ENCODE results near the gene RHOBTB3. TPM values are rescaled to one million over a fixed set of nuclear protein-coding genes. Genes with fewer than 3 reads are reported as not detected.

RHOBTB3 gene
- total and polyA plus RNA-seq, 4 donors, result 12.9 to 150 (median 30.6) TPM

- Histone ChIP-seq H3K27ac (ENCODE audit: low read depth in 1 of 2, low read length in 1 of 2) (no peak overlapping the region), H3K9ac (ENCODE audit: insufficient read depth in 1 of 2, low read length in 2 of 2) (no peak overlapping the region), H3K4me1 (ENCODE audit: control insufficient read depth in 5 of 5, insufficient read depth in 5 of 5, low read length in 5 of 5) (peaks cover 0 to 76% (median 25%) of the 10 kb centered on the region in 5 donors), H3K4me3 (no peak overlapping the region), H3K36me3 (ENCODE audit: control insufficient read depth in 4 of 4, insufficient read depth in 4 of 4, low read length in 4 of 4) (no peaks in the 10 kb centered on the region), H3K9me3 (ENCODE audit: control insufficient read depth in 4 of 4, insufficient read depth in 3 of 4, low read length in 3 of 4) (no peaks in the 10 kb centered on the region), H3K27me3 (ENCODE audit: control insufficient read depth in 3 of 3, insufficient read depth in 3 of 3, low read length in 2 of 3) (peaks cover 0 to 2% (median 0%) of the 10 kb centered on the region in 3 donors)
- no peak for ATAC-seq (ENCODE audit: insufficient read depth, low FRiP score)
- peak in 2 of 3 donors; percentile 42 for DNase-seq
- no peak for TF ChIP-seq CTCF (IDR thresholded peaks at IDR 0.05; ENCODE audit: control extremely low read depth, extremely low read depth)
- 76 to 81% methylated on average over 5 of the region's 5 CpGs for WGBS, 2 donors
These were observed 7.3 kb upstream of the RHOBTB3 start for GRCh38 chr5:95723632-95724369.

GRCh38 chr5:95725071-95725820 lies 5.9 kb upstream of the RHOBTB3 start:
- peaks cover 0 to 85% (median 29%) of the 10 kb centered on the region in 5 donors for H3K4me1 ChIP-seq (ENCODE audit: control insufficient read depth in 5 of 5, insufficient read depth in 5 of 5, low read length in 5 of 5)

GRCh38 chr5:95725937-95726810 lies 5.0 kb upstream of the RHOBTB3 start:
- Histone ChIP-seq H3K27ac (ENCODE audit: low read depth in 1 of 2, low read length in 1 of 2) (no peak overlapping the region), H3K27me3 (ENCODE audit: control insufficient read depth in 3 of 3, insufficient read depth in 3 of 3, low read length in 2 of 3) (no peaks in the 10 kb centered on the region), H3K9me3 (ENCODE audit: control insufficient read depth in 4 of 4, insufficient read depth in 3 of 4, low read length in 3 of 4) (no peaks in the 10 kb centered on the region), H3K4me1 (ENCODE audit: control insufficient read depth in 5 of 5, insufficient read depth in 5 of 5, low read length in 5 of 5) (peaks cover 0 to 81% (median 29%) of the 10 kb centered on the region in 5 donors), H3K9ac (ENCODE audit: insufficient read depth in 1 of 2, low read length in 2 of 2) (no peak overlapping the region), H3K36me3 (ENCODE audit: control insufficient read depth in 4 of 4, insufficient read depth in 4 of 4, low read length in 4 of 4) (no peaks in the 10 kb centered on the region), H3K4me3 (no peak overlapping the region)
- WGBS, 2 donors, result 71 to 85% methylated on average over 4 of the region's 4 CpGs
- TF ChIP-seq CTCF (IDR thresholded peaks at IDR 0.05; ENCODE audit: control extremely low read depth, extremely low read depth), result no peak
- DNase-seq (peak; percentile 16 to 81 (median 78)), ATAC-seq (ENCODE audit: insufficient read depth, low FRiP score) (no peak)

More at GRCh38 chr5:95725071-95725820, 5.9 kb upstream of the RHOBTB3 start:
- H3K27me3 ChIP-seq (ENCODE audit: control insufficient read depth in 3 of 3, insufficient read depth in 3 of 3, low read length in 2 of 3), result no peaks in the 10 kb centered on the region
- H3K9ac ChIP-seq (ENCODE audit: insufficient read depth in 1 of 2, low read length in 2 of 2), result no peak overlapping the region
- H3K27ac ChIP-seq (ENCODE audit: low read depth in 1 of 2, low read length in 1 of 2), result no peak overlapping the region
- no peaks in the 10 kb centered on the region for H3K36me3 ChIP-seq (ENCODE audit: control insufficient read depth in 4 of 4, insufficient read depth in 4 of 4, low read length in 4 of 4)
- WGBS, 2 donors, result 42 to 65% methylated on average over 5 of the region's 5 CpGs
- DNase-seq (peak in 1 of 3 donors; percentile 7), ATAC-seq (ENCODE audit: insufficient read depth, low FRiP score) (no peak)
- no peaks in the 10 kb centered on the region for H3K9me3 ChIP-seq (ENCODE audit: control insufficient read depth in 4 of 4, insufficient read depth in 3 of 4, low read length in 3 of 4)
- no peak overlapping the region for H3K4me3 ChIP-seq
- TF ChIP-seq CTCF (IDR thresholded peaks at IDR 0.05; ENCODE audit: control extremely low read depth, extremely low read depth), result no peak
